K562 (cell line): ENCODE results near the gene VEGFB. TPM values are rescaled to one million over a fixed set of nuclear protein-coding genes. Genes with fewer than 3 reads are reported as not detected.

Experiments
- CBFA2T3 ChIP-seq: fragments of 450-650 bp; IDR thresholded peaks from 2 replicates; pipeline ENCODE4 v1.6.1; 2017
- ELF2 ChIP-seq: fragments of 250-450 bp; sonication (Bioruptor Pico); IDR thresholded peaks from 2 replicates; pipeline ENCODE4 v1.5.0; 2021; ENCODE audit warnings: mild to moderate bottlenecking
- HNRNPLL ChIP-seq: fragments of 200-400 bp; formaldehyde crosslinking; IDR thresholded peaks from 2 replicates; pipeline ENCODE4 v1.6.1; 2017; ENCODE audit warnings: low read length, low read depth, mild to moderate bottlenecking; ENCODE audit not compliant: poor library complexity, severe bottlenecking
- PPARD ChIP-seq: fragments of 250-450 bp; sonication (Bioruptor Pico); IDR thresholded peaks from 2 replicates; pipeline ENCODE4 v1.8.0; 2022; ENCODE audit warnings: inconsistent platforms, mild to moderate bottlenecking, moderate library complexity
- USF2 ChIP-seq: sonication (generic); formaldehyde crosslinking; IDR thresholded peaks from 2 replicates; pipeline ENCODE4 v1.5.0; 2020; ENCODE audit warnings: missing genetic modification reagents
- ZNF316 ChIP-seq: fragments of 450-650 bp; IDR thresholded peaks from 2 replicates; pipeline ENCODE4 v1.6.1; 2016
- polyA plus RNA-seq, 8 experiments: library from polyadenylated mRNA; depleted of rRNA in 4 of 8; stranded (reverse) in 5 of 8; unstranded in 3 of 8; fragments of >200 nt; fragmentation: Nextera tagmentation in 2 of 8; fragmentation: Illumina TruSeq in 1 of 8; extraction: Ambion mirVana in 2 of 8; extraction: Trizol in 1 of 8; gene quantifications; 2 replicates each; pipeline versions ENCODE4 v1.2.1 to v1.2.3, GENCODE V29; 2011 to 2014; ENCODE audit warnings: inconsistent platforms in 1 of 8, missing spikeins in 1 of 8
- total RNA-seq, 7 experiments: library from RNA; depleted of rRNA in 6 of 7; stranded (reverse); fragments of >200 nt in 6 of 7; fragmentation: Illumina TruSeq in 2 of 7; extraction: Trizol in 2 of 7; gene quantifications; 2 replicates each; pipeline versions ENCODE4 v1.2.1 to v1.2.3, GENCODE V29; 2011 to 2021; ENCODE audit warnings: low replicate concordance in 1 of 7
- TF ChIP-seq, protein P1 (sequence below): fragments of 450-650 bp; IDR thresholded peaks from 2 replicates; pipeline ENCODE4 v1.6.1; 2018; ENCODE audit not compliant: partially characterized antibody

The VEGFB gene
- total and polyA plus RNA-seq, 9 of the 15 experiments (the other 6 are each of a cell fraction or from before 2014, with no cell fraction given) = 11.0 to 83.4 (median 25.7) TPM

DNA sequence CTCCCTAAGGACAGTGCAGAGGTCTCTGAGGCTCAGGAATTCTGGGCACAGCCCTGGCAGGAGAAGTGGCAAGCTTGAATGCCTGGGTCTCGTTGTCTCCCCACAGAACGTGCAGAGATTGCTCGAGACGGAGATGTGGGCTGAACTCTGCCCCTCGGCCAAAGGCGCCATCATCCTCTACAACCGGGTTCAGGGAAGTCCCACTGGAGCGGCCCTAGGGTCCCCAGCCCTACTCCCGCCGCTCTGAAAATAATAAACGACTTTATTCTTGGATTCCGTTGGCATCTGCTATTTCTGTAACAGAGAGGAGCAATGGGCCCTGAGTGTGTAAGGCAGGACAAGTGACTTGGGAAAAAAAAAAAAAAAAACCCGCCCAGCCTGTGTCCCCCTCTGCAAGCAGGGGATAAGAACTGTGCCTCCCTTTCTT lies 4.6 kb upstream of the VEGFB start (continued):
- TF ChIP-seq USF2 (CRISPR knock-in tag) (no peak), PPARD (CRISPR knock-in tag) (no peak), CBFA2T3 (peak; percentile 47), HNRNPLL (no peak), ELF2 (CRISPR knock-in tag) (no peak), ZNF316 (no peak)
- TF ChIP-seq, protein P1, sequence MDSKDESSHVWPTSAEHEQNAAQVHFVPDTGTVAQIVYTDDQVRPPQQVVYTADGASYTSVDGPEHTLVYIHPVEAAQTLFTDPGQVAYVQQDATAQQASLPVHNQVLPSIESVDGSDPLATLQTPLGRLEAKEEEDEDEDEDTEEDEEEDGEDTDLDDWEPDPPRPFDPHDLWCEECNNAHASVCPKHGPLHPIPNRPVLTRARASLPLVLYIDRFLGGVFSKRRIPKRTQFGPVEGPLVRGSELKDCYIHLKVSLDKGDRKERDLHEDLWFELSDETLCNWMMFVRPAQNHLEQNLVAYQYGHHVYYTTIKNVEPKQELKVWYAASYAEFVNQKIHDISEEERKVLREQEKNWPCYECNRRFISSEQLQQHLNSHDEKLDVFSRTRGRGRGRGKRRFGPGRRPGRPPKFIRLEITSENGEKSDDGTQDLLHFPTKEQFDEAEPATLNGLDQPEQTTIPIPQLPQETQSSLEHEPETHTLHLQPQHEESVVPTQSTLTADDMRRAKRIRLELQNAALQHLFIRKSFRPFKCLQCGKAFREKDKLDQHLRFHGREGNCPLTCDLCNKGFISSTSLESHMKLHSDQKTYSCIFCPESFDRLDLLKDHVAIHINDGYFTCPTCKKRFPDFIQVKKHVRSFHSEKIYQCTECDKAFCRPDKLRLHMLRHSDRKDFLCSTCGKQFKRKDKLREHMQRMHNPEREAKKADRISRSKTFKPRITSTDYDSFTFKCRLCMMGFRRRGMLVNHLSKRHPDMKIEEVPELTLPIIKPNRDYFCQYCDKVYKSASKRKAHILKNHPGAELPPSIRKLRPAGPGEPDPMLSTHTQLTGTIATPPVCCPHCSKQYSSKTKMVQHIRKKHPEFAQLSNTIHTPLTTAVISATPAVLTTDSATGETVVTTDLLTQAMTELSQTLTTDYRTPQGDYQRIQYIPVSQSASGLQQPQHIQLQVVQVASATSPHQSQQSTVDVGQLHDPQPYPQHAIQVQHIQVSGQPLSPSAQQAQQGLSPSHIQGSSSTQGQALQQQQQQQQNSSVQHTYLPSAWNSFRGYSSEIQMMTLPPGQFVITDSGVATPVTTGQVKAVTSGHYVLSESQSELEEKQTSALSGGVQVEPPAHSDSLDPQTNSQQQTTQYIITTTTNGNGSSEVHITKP = peak; percentile 96
